HG03159 (cell line): Measurements from ENCODE around the gene RASD1.

Experiments
- ATAC-seq: cut with Tn5 transposase; IDR thresholded peaks from one replicate; pipeline ENCODE4 v1.9.1; 2021; ENCODE audit warnings: mild to moderate bottlenecking, moderate library complexity; ENCODE audit not compliant: unreplicated experiment

Gene RASD1

DNA sequence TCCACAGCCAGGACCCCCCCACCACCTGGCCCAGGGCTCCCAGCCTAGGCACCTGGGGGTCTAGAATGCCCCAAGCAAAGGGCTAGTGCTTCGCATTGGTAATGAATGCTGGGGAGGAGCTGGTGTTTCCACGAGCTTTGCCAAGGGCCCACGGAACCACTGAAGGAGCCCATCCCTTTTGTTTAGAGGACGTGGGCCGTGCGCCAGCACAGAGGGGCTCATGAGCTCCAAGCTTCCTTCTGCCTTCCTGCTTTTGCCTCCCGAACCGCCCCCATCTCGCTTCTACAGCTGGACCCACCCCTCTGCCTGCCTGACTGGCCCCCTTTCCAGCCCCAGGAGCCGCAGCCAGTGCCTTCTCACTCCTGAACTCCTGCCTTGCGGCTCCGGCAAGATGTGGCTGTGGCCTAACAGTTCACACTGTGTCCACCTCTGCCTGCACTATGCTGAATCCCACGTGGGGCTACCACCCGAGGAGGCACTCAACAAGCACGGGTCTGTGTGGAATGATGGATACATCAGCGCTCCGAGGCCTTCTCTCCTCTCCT lies 31.8 kb upstream of the RASD1 start:
- no peak for ATAC-seq

DNA sequence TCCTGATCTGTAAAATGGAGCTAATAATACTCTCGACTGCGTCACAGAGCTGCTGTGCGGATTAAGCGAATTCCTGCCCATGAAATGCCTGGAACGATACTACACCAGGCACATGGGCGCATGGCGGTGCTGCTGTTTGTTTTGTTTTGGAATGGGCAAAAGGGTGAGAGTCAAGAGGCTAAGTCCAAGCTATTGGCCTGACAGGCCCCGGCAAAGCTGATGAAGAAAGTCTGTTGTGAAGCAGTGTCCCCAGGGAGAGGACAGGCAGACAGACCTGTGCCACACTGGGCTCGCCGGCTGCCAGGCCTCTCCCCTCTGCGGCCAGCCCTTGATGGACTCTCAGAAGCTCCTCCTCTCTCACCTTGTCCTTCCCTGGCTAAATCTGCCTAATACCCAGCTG lies 31.3 kb upstream of the RASD1 start:
- no peak for ATAC-seq

DNA sequence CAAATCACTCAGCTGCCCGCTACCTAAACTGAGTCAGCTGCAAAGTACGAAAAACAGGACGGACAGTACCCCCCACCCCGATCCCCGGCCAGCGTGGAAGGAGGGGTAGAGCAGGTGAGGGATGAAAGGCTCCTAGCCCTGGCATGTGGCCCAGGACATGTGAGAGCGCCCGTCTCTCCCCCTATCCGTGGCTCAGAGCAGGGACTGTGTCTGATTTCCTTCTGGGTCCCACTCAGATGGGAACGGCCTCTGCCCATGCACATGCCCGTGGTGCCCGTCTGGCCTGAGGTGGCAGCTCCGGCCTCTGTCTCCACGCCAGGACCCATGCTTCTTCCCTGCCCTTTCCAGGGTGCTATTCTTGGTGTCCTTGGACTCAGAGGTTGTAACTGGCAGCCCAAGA lies 30.2 kb upstream of the RASD1 start:
- ATAC-seq: no peak

DNA sequence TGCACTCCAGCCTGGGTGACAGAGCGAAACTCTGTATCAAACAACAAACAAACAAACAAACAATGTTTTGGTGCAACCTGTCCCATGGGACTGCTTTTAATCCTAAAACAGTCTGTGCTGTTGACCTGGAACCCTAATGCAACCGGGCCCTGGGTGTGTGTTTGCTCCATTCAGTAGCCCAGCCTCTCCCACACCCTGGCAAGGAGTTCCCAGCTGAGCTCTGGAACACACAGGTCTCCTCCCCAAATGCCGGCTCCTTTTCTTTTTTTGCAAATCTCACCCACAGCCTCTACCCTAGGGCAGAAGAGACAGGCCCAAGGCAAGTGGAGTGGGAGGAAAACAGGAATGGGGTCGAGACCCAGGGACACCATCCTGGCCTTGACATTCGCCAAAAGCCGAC lies 29.8 kb upstream of the RASD1 start:
- no peak for ATAC-seq

DNA sequence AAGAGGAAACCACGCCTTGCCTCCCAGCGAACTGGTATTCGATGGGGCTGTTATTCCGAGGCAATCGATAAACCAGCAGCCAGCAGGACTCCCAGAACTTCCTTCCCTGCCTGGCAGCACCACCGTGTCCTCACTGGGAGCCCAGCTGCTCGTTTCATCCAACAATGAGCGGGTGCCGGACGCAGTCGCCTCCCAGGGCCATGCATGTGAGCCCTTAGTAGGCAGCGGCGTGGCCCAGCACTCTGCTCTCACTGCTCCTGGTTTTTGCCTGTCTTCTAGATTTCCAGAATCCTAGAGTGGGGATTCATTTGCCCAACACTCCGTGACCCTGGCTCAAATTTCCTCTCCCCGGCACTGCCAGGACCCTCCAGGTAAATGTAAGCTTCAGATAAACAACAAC lies 29.1 kb upstream of the RASD1 start:
- no peak for ATAC-seq

DNA sequence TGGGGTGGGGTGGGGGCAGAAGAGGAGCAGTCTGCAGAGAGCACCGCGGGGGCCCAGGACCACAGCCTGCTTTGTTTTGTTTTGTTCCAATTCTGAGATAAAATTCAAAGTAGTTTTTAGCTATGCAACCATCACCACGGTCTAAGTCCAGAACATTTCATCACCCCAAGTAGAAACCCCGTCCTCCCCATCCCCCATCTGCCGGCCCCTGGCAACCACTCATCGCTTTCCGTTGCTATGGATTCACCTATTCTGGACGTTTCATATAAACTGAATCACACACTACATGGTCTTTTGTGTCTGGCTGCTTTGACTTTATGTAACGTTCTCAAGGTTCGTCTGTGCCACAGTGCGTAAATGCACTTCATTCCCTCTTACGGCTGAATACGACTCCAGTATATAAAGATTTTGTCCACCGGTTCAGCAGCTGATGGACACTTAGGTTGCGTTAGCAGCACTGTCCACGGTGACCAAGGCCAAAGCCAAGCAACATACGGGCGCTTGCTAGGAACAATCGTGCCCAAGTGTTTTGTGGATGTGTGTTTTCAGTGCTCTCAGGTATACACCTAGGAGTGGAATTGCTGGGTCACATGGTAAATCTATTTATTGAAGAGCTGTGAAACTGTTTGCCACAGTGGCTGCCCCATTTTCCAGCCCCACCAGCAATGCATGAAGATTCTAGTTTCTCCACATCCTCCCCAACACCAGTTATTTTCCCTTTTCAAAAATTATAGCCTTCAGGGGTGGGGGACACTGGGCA lies 27.7 kb upstream of the RASD1 start:
- no peak for ATAC-seq

DNA sequence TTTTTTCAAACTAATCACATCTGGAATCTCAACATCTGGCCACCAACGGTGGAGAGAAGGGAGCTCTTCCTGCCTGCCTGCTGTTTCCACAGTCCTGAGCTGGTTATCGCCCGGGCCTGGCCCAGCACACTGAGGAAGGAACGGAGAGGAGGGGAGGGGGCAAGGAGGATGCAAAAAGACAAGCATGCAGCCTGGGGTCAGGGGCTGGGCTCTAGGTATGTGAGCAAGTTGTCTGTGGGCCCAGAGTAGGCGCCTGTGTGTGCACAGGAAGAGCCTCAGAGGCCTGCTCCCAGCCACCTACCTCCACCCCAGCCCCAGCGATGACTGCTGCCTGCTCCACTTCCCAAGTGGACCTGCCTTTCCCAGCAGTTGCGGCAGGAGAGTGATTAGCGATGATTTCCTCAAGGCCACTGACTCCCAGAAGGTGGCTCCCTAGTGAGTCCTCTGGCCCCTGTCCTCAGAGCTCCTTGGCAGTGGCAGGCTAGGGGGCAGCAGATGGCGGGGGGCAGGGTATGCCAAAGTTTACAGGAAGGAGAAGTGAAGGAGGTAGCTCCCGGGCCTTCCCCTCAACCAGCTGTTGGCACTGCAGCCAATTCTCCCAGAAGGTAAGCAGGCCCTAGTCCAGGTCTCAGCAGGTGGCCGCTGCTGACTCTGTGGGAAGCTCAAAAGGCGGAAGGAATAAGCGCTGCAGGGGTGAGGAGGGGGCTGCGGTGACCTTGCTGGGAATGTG lies 27.0 kb upstream of the RASD1 start:
- no peak for ATAC-seq

DNA sequence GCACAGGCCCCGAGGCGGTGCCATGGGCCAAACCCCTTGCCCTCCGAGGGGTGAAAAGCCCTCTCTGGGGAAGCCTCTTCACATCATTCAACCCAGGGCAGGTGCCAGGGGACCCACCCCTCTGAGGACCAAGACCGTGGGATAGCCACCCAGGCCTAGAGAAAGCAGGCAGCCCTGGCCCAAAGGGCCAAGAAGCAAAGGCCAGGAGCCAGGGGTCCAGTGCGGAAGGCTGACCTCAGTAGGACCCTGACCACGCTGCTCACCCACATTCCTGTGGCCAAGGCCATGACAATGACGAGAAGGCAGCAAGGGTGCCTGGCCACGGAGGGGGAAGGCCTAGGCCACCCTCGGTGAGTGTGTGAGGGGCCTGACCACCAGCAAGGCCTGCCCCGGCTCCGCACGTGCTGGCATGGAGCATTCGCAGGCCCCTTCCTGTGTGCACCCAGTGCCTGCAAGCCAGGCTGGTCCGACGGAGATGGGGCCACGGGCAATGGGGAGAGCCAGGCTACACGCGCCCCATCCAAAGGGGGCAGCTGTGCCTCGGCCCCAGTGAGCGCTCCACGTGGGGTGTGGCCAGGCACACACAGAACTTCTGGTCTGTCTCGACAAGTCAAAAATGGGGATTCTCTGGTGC lies 24.5 kb upstream of the RASD1 start:
- no peak for ATAC-seq

DNA sequence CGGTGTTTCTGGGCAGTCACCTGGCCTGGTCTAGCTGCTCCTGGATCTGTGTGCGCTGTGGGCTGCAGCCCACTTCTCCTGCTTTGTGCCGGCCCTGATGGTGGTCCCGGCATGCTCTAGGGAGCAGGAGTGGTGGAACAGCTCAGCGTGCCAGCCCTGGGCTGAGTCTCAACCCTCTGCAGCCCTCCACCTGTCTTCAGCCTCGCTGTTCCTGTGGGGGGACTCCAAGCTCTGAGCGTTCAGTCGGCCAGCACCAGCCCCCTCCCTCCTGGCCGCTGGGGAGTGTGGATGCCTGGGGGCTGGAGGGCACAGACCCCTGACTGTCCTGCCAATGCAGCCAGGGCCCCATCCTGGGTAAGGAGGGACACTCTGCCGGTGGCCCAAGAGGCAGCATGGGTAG lies 23.7 kb upstream of the RASD1 start:
- ATAC-seq: no peak

DNA sequence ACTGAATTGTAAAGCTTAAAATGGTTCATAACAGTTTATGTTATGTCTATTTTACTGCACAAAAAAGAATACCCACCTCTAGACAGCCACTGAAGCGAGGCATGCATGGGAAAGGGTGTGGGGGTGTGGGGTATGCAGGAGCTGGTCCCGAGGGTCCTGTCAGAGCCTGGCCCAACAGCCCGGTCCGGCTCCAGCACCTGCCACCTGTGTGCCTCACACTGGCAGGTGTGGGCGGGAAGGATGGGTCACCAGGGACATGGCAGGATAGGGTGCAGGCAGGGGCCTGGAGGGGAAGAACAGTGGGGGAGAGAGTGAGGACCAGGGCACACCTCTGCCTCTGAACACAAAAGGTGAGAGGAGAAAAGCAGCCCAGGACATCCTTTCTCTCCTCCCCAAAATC lies 22.8 kb upstream of the RASD1 start:
- ATAC-seq: no peak

DNA sequence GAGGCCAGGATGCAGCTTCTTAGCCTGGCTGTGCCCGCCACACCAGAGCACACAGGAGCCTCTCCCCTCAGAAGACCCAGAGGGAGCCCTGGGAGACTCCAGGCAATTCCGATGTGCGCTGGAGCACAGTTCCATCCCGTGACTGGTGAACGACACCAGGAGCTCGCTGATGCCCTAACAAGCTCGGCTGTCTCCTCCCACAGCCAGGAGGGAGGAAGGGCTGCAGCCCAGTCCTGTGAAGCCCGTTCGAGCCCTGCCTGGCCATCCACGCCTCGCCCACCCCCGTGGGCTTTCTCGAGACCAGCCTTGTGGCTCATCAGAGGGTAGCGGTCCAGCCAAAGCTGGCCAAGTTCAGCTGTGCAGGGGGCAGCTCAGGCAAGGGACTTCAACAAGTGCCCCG lies 21.8 kb upstream of the RASD1 start:
- no peak for ATAC-seq

DNA sequence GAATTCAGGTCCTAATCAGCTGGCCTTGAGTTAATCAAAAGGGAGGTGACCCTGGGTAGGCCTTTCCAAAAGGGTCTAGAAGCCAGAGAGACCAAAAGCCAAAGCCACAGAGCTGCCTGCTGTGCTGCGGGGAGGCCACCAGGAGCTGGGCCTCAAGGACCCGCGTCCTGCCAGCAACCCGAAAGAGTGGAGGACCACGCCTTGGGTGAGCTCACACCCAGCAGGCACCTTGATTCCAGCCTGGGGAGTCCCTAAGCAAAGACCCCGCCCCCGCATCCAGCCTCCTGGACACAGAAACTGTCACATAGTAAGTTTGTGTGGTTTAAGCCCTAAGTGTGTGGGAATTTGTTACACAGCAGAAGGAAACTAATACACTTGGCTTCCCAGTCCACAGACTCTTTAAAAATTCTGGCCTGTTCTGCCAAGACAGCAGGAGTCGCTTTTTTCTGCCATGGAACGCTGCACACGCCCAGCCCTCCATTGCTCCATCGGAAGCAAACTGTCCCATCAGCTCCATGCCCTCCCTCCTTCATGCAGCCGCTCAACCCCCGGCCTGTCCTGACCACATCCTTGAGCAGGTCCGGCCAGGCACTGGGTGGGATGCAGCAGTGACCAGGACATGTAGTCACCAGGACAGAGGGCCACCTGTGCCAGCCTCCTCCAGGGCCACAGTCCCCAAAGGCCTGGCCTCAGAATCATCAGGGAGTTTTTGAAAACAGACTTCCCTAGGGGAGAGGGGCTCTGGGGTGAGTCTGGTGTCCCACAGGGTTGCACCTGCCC lies 20.9 kb upstream of the RASD1 start:
- no peak for ATAC-seq

DNA sequence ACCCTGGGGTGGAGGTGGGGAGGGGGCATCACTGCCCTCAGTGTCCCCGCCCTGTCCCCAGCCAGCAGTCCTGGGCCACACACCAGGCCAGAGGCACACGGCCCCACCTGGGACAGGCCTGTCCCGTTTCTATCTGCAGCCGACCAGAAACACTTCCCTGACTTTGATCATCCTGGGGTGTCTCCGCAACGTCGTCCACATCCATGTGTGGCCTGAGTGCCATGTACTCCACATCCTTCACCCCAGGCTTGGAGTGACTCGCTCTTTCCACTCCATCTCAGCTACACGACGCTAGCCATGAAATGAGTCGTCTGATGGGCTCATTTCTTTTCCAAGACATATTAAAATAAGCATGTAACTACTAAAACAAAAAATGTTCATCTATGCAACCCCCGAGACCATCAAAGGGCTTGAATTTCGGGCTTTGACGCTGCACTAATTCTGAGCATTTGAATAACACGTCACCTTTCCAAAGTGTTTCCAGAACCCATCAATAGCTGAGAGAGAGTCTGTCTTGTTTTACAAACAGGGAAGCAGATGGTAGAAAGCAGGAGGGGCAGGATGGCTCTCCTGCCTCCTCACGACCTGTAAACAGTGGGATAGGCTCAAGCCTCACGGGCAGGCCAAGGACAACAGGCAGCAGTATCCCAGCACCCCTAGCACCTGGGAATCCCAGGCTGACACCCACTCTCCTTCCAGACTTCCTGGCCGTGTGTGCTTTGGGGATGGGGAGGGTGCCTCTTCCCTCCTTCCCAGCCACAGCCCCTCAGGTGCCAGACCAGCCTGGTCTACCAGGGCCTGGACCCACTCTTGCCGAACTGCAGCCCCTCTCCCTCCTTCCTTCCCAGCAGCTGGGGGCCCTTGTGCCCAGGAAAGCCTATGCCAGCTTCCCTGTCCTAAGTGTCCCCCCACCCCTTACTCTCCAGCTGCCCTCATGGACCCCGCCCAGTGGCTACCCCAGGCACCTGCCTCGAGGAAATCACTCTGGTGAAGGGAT lies 20.0 kb upstream of the RASD1 start:
- no peak for ATAC-seq

DNA sequence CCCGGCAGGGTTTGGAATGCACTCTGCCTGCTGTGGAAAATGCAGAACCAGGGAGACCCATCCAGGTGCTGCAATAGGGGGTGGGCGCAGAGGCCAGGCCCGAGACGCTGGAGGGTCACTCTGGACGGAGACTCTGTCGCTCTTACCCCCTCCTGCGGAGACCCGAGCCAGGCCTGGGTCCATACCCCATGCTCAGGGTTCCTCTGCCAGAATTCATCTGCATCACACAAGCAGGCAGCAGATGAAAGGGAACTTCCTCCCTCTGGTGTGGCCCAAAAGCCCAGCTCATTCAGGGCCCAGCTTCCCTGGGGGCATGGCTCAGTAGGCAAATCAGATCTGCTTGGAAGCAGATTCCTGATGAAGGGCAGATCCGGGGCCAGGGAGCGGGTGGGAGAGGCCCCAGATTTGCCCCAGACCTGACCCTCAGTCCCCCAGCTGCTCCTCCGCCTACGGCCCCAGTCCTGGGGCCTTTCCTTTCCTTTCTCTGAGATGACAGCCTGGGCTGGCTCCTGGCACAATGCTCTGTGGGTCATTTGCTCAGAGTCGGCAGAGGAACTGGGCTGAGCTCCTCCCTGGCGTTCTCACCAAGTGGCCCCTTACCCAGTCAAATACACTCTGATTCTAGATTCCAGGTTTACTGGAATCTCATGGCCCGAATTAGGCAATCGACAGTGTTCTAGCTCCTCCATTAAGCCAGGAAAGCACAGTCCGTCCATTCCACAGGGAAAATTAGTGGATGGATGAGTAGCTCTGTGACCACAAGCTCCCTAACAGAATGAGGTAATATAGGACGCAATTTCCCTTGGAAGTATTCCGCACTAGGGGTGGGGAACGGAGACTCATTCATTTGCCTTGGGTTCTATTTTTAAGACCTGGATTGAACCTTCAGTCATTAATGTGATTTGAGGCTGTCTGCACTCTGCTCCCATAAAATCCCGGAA lies 19.1 kb upstream of the RASD1 start:
- ATAC-seq: no peak

DNA sequence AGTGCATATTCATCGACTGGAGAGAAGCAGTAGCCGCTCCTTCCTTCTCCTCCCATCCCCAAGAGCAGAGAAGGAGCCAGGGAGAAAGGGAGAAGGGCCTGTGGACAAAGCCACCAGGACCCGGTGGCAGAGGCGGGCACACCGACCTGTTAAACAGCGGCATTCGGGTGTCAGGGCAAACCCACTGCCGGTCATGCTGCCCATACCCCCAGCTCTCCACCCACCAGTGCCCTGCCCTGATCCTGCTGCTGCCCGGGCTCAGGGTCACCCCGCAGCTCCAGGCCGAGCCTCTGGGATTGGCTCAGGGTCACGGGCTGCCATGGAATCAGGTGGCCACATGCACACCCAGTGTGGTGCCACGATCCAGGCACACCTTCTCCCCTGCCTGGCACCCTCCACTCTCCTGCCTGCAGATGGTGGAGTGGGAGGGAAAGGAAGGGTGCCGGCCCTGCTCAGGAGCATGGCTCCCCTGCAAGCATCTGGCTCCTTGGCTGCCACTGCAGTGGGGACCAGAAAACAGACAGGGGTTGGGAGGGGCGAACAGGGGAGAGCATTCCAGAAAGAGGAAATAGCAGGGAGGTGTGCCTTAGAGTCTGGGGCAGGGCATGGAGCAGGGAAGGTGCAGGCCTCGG lies 18.3 kb upstream of the RASD1 start:
- no peak for ATAC-seq

DNA sequence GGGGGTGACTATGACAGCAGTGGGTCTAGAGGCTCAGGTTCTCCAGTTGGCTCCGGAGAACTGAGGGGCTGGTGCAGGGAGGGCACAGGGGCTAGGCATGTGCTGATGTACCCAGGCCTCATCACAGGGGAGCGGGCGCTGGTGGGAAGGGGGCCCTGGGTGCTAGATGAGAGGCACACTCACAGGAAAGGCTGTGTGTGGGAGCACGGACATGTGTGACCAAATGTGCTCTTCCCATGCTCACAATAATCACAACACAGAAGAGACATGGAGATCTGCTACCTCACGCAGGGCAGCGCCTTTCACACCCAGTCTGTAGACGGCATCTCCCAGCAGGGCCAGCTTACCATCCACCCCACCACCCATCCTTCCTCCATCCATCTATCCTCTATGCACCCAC lies 17.4 kb upstream of the RASD1 start:
- ATAC-seq: no peak

DNA sequence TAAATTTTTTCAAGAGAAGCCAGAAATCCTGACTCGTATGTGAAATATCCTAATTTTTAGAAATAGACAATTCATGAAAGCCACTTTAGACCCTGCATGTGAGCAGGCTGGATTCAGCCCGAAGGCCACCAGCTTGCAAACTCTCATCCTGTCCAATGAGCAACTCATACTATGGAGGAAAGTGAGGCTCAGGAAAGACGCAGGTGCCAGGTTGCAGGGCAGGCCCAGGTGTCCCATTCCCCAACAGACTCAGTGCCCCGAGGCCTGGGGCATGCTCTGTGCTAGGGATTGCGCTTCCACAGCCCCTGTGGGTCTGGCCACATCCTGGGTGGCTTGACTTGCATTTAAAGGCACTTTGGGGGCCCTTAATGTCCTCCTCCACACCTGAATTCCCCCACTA lies 16.7 kb upstream of the RASD1 start:
- ATAC-seq: no peak
